ENCODE results near the gene EPN2.
A peak's percentile ranks its signal among the peaks of the same experiment; 100 is the strongest.

EPN2 gene

GRCh38 chr17:19383681-19384470 is 146.7 kb downstream of the EPN2 start:
- Histone ChIP-seq H3K4me3 (ENCODE audit: low read length) (no peak overlapping the region), H3K9me3 (ENCODE audit: control insufficient read depth, low read length) (no peaks in the 10 kb centered on the region), H3K4me1 (ENCODE audit: control insufficient read depth, insufficient read depth, low read length) (peaks cover 60% of the 10 kb centered on the region), H3K36me3 (ENCODE audit: control insufficient read depth, insufficient read depth, low read length) (peaks cover 21% of the 10 kb centered on the region), H3K9ac (ENCODE audit: low read length) (no peak overlapping the region), H3K27me3 (ENCODE audit: control insufficient read depth, insufficient read depth, low read length) (no peaks in the 10 kb centered on the region)

- H3K27me3 ChIP-seq (ENCODE audit: control insufficient read depth, insufficient read depth, low read length), result no peaks in the 10 kb centered on the region
- H3K9ac ChIP-seq (ENCODE audit: low read length), result peak overlapping the region; percentile 41
- H3K9me3 ChIP-seq (ENCODE audit: control insufficient read depth, low read length), result no peaks in the 10 kb centered on the region
- H3K36me3 ChIP-seq (ENCODE audit: control insufficient read depth, insufficient read depth, low read length), result peaks cover 21% of the 10 kb centered on the region
- peaks cover 53% of the 10 kb centered on the region for H3K4me1 ChIP-seq (ENCODE audit: control insufficient read depth, insufficient read depth, low read length)
- no peak overlapping the region for H3K4me3 ChIP-seq (ENCODE audit: low read length)
Observed at GRCh38 chr17:19384723-19385391, 147.7 kb downstream of the EPN2 start.

GRCh38 chr17:19385521-19385983 is 148.4 kb downstream of the EPN2 start:
- Histone ChIP-seq H3K9me3 (ENCODE audit: control insufficient read depth, low read length) (no peaks in the 10 kb centered on the region), H3K27me3 (ENCODE audit: control insufficient read depth, insufficient read depth, low read length) (no peaks in the 10 kb centered on the region), H3K36me3 (ENCODE audit: control insufficient read depth, insufficient read depth, low read length) (peaks cover 15% of the 10 kb centered on the region), H3K4me1 (ENCODE audit: control insufficient read depth, insufficient read depth, low read length) (peaks cover 53% of the 10 kb centered on the region), H3K4me3 (ENCODE audit: low read length) (no peak overlapping the region), H3K9ac (ENCODE audit: low read length) (peak overlapping the region; percentile 41)
